Osteoblast (primary cell): Measurements from ENCODE around the gene ECE2. TPM values are rescaled to one million over a fixed set of nuclear protein-coding genes. Genes with fewer than 3 reads are reported as not detected.
A peak's percentile ranks its signal among the peaks of the same experiment; 100 is the strongest.

Experiments used
- DNase-seq: peaks from one replicate; pipeline ENCODE4 v3.0.0; 2011; ENCODE audit warnings: low spot score, mixed read lengths; ENCODE audit not compliant: insufficient read length; ENCODE audit errors: missing footprints
- H2AFZ ChIP-seq: 2 replicates; pipeline ENCODE4 v1.6.0; 2011; ENCODE audit warnings: mild to moderate bottlenecking, low read length
- H3K27ac ChIP-seq: 2 replicates; pipeline ENCODE4 v1.5.1; 2011; ENCODE audit warnings: mild to moderate bottlenecking, low read depth, low read length, moderate library complexity
- H3K27me3 ChIP-seq: 2 replicates; pipeline ENCODE4 v1.6.0; 2012; ENCODE audit warnings: mild to moderate bottlenecking, control low read depth, inconsistent platforms, low read length, moderate library complexity; ENCODE audit not compliant: insufficient read depth
- H3K36me3 ChIP-seq: 2 replicates; pipeline ENCODE4 v1.5.1; 2011; ENCODE audit warnings: mild to moderate bottlenecking, low read length, control low read depth, moderate library complexity; ENCODE audit not compliant: insufficient read depth
- H3K4me1 ChIP-seq: 2 replicates; pipeline ENCODE4 v1.5.1; 2011; ENCODE audit warnings: mild to moderate bottlenecking, low read length, control low read depth, moderate library complexity; ENCODE audit not compliant: insufficient read depth
- H3K4me2 ChIP-seq: 2 replicates; pipeline ENCODE4 v1.6.0; 2011; ENCODE audit warnings: mild to moderate bottlenecking, low read length; ENCODE audit not compliant: insufficient read depth
- H3K4me3 ChIP-seq: fragments of 200-600 bp; sonication (generic); 3 replicates; pipeline ENCODE4 v1.5.1; 2012; ENCODE audit warnings: mild to moderate bottlenecking, low read length, inconsistent platforms; ENCODE audit not compliant: insufficient read depth
- H3K79me2 ChIP-seq: 2 replicates; pipeline ENCODE4 v1.6.0; 2012; ENCODE audit warnings: mild to moderate bottlenecking, low read length, control low read depth, inconsistent platforms; ENCODE audit not compliant: insufficient read depth
- H3K9me3 ChIP-seq: 2 replicates; pipeline ENCODE4 v1.5.1; 2011; ENCODE audit warnings: low read depth, low read length, control low read depth
- H4K20me1 ChIP-seq: 2 replicates; pipeline ENCODE4 v1.6.0; 2012; ENCODE audit warnings: mild to moderate bottlenecking, low read length, control low read depth; ENCODE audit not compliant: insufficient read depth
- CTCF ChIP-seq: IDR thresholded peaks from 2 replicates; pipeline ENCODE4 v1.5.1; 2011; ENCODE audit warnings: mild to moderate bottlenecking, low read depth, low read length, moderate library complexity; ENCODE audit errors: extremely low read depth
- total RNA-seq: library from RNA; depleted of rRNA; stranded (reverse); fragments of >200 nt; gene quantifications from 2 replicates; pipeline ENCODE4 v1.2.3, GENCODE V29; 2012

ECE2 gene
- total RNA-seq, 1 donor: not detected

DNA sequence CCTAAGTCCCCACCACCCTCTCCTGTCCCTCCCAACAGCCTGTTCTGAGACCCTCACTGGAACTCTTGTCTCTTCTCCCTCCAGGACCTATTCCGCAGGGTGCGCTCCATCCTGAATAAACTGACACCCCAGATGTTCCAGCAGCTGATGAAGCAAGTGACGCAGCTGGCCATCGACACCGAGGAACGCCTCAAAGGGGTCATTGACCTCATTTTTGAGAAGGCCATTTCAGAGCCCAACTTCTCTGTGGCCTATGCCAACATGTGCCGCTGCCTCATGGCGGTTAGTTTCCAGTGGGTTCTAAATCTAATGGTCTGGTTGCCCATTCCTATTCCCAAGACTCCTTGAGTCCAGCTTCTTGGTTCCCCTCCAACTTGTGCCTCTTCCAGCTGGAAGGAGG is 47.9 kb downstream of the ECE2 start:
- H3K4me2 ChIP-seq: no peak overlapping the region
- peaks cover 91% of the 10 kb centered on the region for H3K79me2 ChIP-seq
- H3K27me3 ChIP-seq: no peaks in the 10 kb centered on the region
- H3K36me3 ChIP-seq: peaks cover 89% of the 10 kb centered on the region
- TF ChIP-seq CTCF: no peak
- peaks cover 24% of the 10 kb centered on the region for H3K4me1 ChIP-seq
- H3K4me3 ChIP-seq: no peak overlapping the region
- H3K27ac ChIP-seq: no peak overlapping the region
- no peaks in the 10 kb centered on the region for H3K9me3 ChIP-seq
- H4K20me1 ChIP-seq: peaks cover 82% of the 10 kb centered on the region
- DNase-seq: no peak
- no peak overlapping the region for H2AFZ ChIP-seq

GRCh38 chr3:184325269-184325668 is 49.4 kb downstream of the ECE2 start:
- H3K4me3 ChIP-seq: no peak overlapping the region
- no peak for TF ChIP-seq CTCF
- no peak overlapping the region for H2AFZ ChIP-seq
- no peak overlapping the region for H3K4me2 ChIP-seq
- DNase-seq: peak; percentile 61
- no peak overlapping the region for H3K27ac ChIP-seq
- no peaks in the 10 kb centered on the region for H3K9me3 ChIP-seq
- no peaks in the 10 kb centered on the region for H3K27me3 ChIP-seq
- H3K4me1 ChIP-seq: peaks cover 10% of the 10 kb centered on the region
- peaks cover 75% of the 10 kb centered on the region for H4K20me1 ChIP-seq
- H3K36me3 ChIP-seq: peaks cover 100% of the 10 kb centered on the region
- peaks cover 93% of the 10 kb centered on the region for H3K79me2 ChIP-seq

DNA sequence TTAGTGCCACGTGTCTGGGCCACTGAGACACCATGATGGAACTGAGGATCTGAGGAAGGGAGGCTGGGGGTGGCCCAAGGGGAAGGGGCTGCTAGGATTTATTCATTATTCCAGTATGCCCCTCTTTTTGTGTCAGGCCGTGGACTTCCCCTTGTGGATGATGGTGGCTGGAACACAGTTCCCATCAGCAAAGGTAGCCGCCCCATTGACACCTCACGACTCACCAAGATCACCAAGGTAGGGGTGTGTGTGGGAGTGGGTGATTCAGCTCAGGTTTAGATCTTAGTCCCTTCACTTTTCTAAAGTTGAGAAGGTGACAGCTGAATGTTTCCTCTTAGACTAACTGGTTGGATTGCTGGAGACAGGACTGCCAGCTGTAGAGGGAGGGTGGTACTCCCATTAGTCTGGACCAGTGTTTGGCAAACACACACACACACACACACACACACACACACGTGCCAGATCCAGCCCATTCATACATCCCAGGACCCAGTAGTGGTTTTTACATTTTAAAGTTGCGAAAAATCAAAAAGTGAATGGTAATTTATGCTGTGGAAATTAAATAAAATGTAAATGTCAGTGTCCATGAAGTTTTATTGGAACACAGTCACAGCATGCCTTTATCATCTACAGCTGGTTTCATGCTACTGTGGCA is 50.0 kb downstream of the ECE2 start:
- Histone ChIP-seq H2AFZ (no peak overlapping the region), H3K4me2 (no peak overlapping the region), H3K36me3 (peaks cover 98% of the 10 kb centered on the region)

More for the DNA sequence above, 50.0 kb downstream of the ECE2 start:
- H3K4me3 ChIP-seq: no peak overlapping the region
- TF ChIP-seq CTCF: no peak
- no peaks in the 10 kb centered on the region for H3K27me3 ChIP-seq
- peaks cover 4% of the 10 kb centered on the region for H3K4me1 ChIP-seq
- peaks cover 69% of the 10 kb centered on the region for H4K20me1 ChIP-seq
- peaks cover 87% of the 10 kb centered on the region for H3K79me2 ChIP-seq
- H3K27ac ChIP-seq: no peak overlapping the region
- H3K9me3 ChIP-seq: no peaks in the 10 kb centered on the region
- peak; percentile 65 for DNase-seq
